Activated B cell treated with CpG ODN at 0.5 μM for 24 hours (primary cell): ENCODE measurements around the gene OPN1MW. TPM values are rescaled to one million over a fixed set of nuclear protein-coding genes. Genes with fewer than 3 reads are reported as not detected.
"Not testable (repeated sequence)": the region's sequence is repeated elsewhere in the genome, so short reads cannot be mapped to it uniquely, and the experiment has no call there.

Experiments
- ATAC-seq: fragments of 200-7000 bp; cut with Tn5 transposase; one replicate; pipeline ENCODE4 v1.10.0; 2021; ENCODE audit warnings: low read depth, mild to moderate bottlenecking, moderate library complexity
- CTCF ChIA-PET: fragments of 350-600 bp; sonication (Branson Sonifier 250); formaldehyde crosslinking; loops from one replicate; lab custom pipeline; 2021; ENCODE audit warnings: antibody characterized with exemption; lab: Charles Lee
- POLR2A ChIA-PET: fragments of 350-600 bp; sonication (Branson Sonifier 250); formaldehyde crosslinking; loops from one replicate; lab custom pipeline; 2021; ENCODE audit warnings: antibody characterized with exemption; lab: Charles Lee
- DNase-seq: peaks from one replicate; pipeline ENCODE4 v3.0.0; 2022
- H3K27ac Mint-ChIP-seq: one replicate; pipeline ENCODE4 v1.8.0; 2020; ENCODE audit warnings: mixed read lengths
- H3K27me3 Mint-ChIP-seq: one replicate; pipeline ENCODE4 v1.8.0; 2021; ENCODE audit warnings: mixed read lengths
- H3K36me3 Mint-ChIP-seq: one replicate; pipeline ENCODE4 v1.8.0; 2021; ENCODE audit warnings: low read depth, mixed read lengths
- H3K4me1 Mint-ChIP-seq: one replicate; pipeline ENCODE4 v1.8.0; 2021; ENCODE audit warnings: mixed read lengths
- H3K4me3 Mint-ChIP-seq: one replicate; pipeline ENCODE4 v1.8.0; 2020; ENCODE audit warnings: mild to moderate bottlenecking, mixed read lengths
- H3K9me3 Mint-ChIP-seq: one replicate; pipeline ENCODE4 v1.8.0; 2020; ENCODE audit warnings: mixed read lengths
- intact Hi-C: fragments of 100-400 bp; cut with micrococcal nuclease; formaldehyde crosslinking; loops from one replicate; pipeline ENCODE4 v1.15.1; 2024
- total RNA-seq: library from RNA; stranded (reverse); gene quantifications from 2 replicates; pipeline ENCODE4 v1.2.3, GENCODE V29; 2022
- TF ChIP-seq, protein P1 (sequence below): fragments of 200-600 bp; IDR thresholded peaks from one replicate; pipeline ENCODE4 v1.8.0; 2022; ENCODE audit warnings: antibody characterized with exemption, mild to moderate bottlenecking

The OPN1MW gene
- total RNA-seq, result not detected in 2 replicates

DNA sequence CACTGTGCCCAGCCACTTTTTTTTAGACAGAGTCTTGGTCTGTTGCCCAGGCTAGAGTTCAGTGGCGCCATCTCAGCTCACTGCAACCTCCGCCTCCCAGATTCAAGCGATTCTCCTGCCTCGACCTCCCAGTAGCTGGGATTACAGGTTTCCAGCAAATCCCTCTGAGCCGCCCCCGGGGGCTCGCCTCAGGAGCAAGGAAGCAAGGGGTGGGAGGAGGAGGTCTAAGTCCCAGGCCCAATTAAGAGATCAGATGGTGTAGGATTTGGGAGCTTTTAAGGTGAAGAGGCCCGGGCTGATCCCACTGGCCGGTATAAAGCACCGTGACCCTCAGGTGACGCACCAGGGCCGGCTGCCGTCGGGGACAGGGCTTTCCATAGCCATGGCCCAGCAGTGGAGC, at the start of gene OPN1MW:
Gene OPN1MW, plus strand, starts transcription at position 301 of the 400 bp plus-strand sequence. Its CDS starts 82 bp downstream, at position 383.
- H3K27ac Mint-ChIP-seq, H3K36me3 Mint-ChIP-seq, POLR2A ChIA-PET, intact Hi-C loops, H3K4me1 Mint-ChIP-seq, H3K4me3 Mint-ChIP-seq, CTCF ChIA-PET, H3K9me3 Mint-ChIP-seq, ATAC-seq, H3K27me3 Mint-ChIP-seq, DNase-seq: not testable (repeated sequence)

DNA sequence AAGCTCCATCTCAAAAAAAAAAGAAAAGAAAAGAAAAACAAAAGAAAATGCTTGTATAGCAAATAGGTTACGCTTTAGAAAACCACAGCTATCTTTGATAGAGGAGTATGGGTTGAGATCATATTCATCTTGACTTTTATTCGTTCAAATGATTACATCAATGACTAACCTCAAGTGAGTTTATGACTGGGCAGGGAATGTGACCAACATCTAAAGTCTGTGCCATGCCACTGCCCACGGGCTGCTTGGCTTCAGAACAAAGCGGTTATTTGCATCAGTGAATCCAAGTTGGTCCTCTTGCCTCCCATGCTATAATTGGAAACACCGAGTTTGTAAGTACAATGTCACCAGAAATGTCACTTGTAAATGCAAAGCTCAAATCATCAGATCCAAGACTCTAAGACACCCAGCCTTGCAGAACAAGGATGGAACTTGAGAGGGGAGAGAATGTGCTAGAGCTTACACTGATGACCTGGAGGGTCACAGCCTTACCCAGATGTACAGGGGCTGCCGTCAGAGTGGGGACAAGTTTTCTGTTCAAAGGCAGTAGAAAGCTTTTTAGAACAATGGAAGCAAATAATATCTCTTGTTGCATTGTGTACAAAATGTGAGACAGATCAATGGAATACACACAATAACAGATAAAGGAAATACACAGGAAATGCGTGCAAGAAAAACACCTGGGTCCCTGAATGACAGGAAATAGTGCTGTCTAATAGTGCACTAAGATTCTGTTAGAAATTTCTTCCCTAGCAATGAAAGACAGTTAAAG, 46.8 kb upstream of the OPN1MW start:
- CTCF ChIA-PET, result interaction anchor here (0.6 to 1.6 kb wide), 2 partner anchors 13 to 173 kb away, joined by 3 to 6 read pairs; no protein-coding TSS in a partner anchor
- intact Hi-C loops, result loop anchor here (1.0 kb wide), 1 partner anchor 173 kb away; no protein-coding TSS in a partner anchor
- ATAC-seq, result no peak
- no peak for DNase-seq
- TF ChIP-seq, protein P1, sequence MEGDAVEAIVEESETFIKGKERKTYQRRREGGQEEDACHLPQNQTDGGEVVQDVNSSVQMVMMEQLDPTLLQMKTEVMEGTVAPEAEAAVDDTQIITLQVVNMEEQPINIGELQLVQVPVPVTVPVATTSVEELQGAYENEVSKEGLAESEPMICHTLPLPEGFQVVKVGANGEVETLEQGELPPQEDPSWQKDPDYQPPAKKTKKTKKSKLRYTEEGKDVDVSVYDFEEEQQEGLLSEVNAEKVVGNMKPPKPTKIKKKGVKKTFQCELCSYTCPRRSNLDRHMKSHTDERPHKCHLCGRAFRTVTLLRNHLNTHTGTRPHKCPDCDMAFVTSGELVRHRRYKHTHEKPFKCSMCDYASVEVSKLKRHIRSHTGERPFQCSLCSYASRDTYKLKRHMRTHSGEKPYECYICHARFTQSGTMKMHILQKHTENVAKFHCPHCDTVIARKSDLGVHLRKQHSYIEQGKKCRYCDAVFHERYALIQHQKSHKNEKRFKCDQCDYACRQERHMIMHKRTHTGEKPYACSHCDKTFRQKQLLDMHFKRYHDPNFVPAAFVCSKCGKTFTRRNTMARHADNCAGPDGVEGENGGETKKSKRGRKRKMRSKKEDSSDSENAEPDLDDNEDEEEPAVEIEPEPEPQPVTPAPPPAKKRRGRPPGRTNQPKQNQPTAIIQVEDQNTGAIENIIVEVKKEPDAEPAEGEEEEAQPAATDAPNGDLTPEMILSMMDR, result no peak
- Mint-ChIP-seq H3K9me3 (no peaks in the 10 kb centered on the region), H3K4me3 (no peak overlapping the region), H3K4me1 (peaks cover 14% of the 10 kb centered on the region), H3K36me3 (no peaks in the 10 kb centered on the region), H3K27ac (peak overlapping the region; percentile 24), H3K27me3 (no peaks in the 10 kb centered on the region)
- POLR2A ChIA-PET, result interaction anchor here (1.0 kb wide), 1 partner anchor 162 kb away, joined by 3 read pairs; no protein-coding TSS in a partner anchor

DNA sequence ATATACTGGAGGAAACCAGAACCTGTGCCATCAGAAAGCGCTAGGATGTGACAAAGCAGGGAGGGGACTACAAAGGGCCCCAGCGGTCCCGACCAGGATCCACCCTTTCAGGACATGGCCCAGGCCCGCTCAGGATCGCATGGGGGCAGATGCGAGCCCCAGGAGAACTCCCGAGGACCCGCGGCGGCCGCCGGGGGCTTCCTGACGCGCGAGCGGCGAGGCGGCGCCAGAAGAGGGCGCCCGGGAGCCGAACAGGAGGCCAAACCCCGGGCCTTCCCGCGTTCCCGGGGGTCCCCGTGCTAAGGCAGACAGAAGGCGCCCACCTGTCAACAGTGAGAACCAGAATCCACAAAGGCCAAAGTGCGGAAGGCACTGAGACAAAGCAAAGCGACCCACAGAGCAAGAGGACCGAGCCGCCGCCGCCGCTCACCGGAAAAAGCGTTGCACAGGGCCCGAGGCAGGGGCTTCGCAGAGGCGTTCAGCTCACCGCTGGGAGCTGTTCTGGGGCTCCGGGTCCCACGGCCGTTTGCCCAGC, 45.7 kb upstream of the OPN1MW start:
- ChIA-PET CTCF (interaction anchor here (0.7 to 2.7 kb wide), 5 partner anchors 41 to 181 kb away, joined by 3 to 22 read pairs (median 4); no protein-coding TSS in a partner anchor), POLR2A (interaction anchor here (0.6 kb wide), 1 partner anchor 234 kb away, joined by 3 read pairs; no protein-coding TSS in a partner anchor)
- Mint-ChIP-seq H3K4me1 (peaks cover 14% of the 10 kb centered on the region), H3K27me3 (no peaks in the 10 kb centered on the region), H3K27ac (peak overlapping the region; percentile 83), H3K9me3 (no peaks in the 10 kb centered on the region), H3K36me3 (no peaks in the 10 kb centered on the region), H3K4me3 (peak overlapping the region; percentile 81)
- intact Hi-C loops, result loop anchor here (1.0 kb wide), 1 partner anchor 172 kb away; no protein-coding TSS in a partner anchor
- TF ChIP-seq, protein P1, result no peak
- peak; percentile 90 for ATAC-seq
- DNase-seq, result peak; percentile 71

DNA sequence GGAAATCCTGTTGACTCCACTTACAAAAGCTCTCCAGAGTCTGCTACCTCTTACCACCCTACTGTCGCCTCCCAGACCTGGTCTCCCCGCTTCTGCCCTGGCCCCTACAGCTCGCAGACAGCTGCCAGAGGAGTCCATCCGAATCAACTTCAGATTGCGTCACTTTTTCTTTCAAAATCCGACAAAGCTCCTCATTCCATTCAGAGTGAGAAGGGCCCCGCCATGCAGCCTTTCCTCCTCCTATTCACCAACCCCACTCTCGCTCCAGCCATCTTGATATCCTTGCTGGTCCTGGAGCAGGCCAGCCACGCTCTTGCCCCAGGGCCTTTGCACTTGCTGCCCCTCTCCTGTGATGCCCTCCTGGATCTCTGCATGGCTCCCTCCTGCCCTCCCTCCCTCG, 43.5 kb upstream of the OPN1MW start:
- Mint-ChIP-seq H3K36me3 (no peaks in the 10 kb centered on the region), H3K4me1 (peaks cover 14% of the 10 kb centered on the region)

DNA sequence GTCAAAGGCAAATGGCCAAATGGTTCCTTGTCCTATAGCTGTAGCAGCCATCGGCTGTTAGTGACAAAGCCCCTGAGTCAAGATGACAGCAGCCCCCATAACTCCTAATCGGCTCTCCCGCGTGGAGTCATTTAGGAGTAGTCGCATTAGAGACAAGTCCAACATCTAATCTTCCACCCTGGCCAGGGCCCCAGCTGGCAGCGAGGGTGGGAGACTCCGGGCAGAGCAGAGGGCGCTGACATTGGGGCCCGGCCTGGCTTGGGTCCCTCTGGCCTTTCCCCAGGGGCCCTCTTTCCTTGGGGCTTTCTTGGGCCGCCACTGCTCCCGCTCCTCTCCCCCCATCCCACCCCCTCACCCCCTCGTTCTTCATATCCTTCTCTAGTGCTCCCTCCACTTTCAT, 42.2 kb upstream of the OPN1MW start:
- DNase-seq, result no peak
- POLR2A ChIA-PET, result no interaction called here
- TF ChIP-seq, protein P1, result no peak
- no peak for ATAC-seq
- intact Hi-C loops, result no loop called here
- CTCF ChIA-PET, result no interaction called here
- H3K9me3 Mint-ChIP-seq, result no peaks in the 10 kb centered on the region
- no peaks in the 10 kb centered on the region for H3K27me3 Mint-ChIP-seq
- no peaks in the 10 kb centered on the region for H3K36me3 Mint-ChIP-seq
- no peak overlapping the region for H3K4me3 Mint-ChIP-seq
- peaks cover 14% of the 10 kb centered on the region for H3K4me1 Mint-ChIP-seq
- no peak overlapping the region for H3K27ac Mint-ChIP-seq

More for the DNA sequence above, 43.5 kb upstream of the OPN1MW start:
- no peak for DNase-seq
- intact Hi-C loops, result no loop called here
- H3K27ac Mint-ChIP-seq, result no peak overlapping the region
- H3K27me3 Mint-ChIP-seq, result no peaks in the 10 kb centered on the region
- no peak for ATAC-seq
- CTCF ChIA-PET, result interaction anchor here (2.7 kb wide), 1 partner anchor 169 kb away, joined by 22 read pairs; no protein-coding TSS in a partner anchor
- H3K9me3 Mint-ChIP-seq, result no peaks in the 10 kb centered on the region
- TF ChIP-seq, protein P1, result no peak
- no peak overlapping the region for H3K4me3 Mint-ChIP-seq
- POLR2A ChIA-PET, result no interaction called here
